ENCODE data around the gene VMAC. TPM values are rescaled to one million over a fixed set of nuclear protein-coding genes. Genes with fewer than 3 reads are reported as not detected.

Gene VMAC
- total RNA-seq, 2 donors from 2014 or later: 5.9 TPM

DNA sequence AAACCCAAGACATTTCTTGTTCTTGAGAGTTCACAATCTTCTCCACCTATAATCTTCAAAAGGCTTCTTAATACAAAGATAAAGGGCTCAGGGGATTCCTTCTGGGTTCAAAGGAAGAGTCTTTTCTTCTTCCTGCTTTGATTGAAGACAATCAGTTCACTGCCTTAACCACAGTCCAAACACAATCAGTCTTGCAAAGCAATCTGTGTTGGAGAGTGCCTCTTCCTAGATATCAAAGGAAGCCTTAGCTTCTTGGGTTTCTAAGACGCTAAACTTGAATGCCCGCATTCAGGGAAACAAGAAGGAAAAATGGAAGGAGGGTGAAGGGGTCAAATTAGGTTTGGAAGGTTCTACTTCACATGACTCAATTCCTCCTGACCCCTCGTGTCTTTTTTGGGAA is 46.1 kb downstream of the VMAC start:
- TF ChIP-seq, protein P1, sequence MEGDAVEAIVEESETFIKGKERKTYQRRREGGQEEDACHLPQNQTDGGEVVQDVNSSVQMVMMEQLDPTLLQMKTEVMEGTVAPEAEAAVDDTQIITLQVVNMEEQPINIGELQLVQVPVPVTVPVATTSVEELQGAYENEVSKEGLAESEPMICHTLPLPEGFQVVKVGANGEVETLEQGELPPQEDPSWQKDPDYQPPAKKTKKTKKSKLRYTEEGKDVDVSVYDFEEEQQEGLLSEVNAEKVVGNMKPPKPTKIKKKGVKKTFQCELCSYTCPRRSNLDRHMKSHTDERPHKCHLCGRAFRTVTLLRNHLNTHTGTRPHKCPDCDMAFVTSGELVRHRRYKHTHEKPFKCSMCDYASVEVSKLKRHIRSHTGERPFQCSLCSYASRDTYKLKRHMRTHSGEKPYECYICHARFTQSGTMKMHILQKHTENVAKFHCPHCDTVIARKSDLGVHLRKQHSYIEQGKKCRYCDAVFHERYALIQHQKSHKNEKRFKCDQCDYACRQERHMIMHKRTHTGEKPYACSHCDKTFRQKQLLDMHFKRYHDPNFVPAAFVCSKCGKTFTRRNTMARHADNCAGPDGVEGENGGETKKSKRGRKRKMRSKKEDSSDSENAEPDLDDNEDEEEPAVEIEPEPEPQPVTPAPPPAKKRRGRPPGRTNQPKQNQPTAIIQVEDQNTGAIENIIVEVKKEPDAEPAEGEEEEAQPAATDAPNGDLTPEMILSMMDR (conservative IDR thresholded peaks at IDR 0.05): no peak
- peaks cover 22% of the 10 kb centered on the region for H3K36me3 ChIP-seq (ENCODE audit: control insufficient read depth, insufficient read depth, low read length)
- Mint-ChIP-seq H3K36me3 (ENCODE audit: low read depth) (peaks cover 23% of the 10 kb centered on the region), H3K27ac (no peak overlapping the region), H3K4me1 (peaks cover 66% of the 10 kb centered on the region), H3K9me3 (no peaks in the 10 kb centered on the region), H3K27me3 (ENCODE audit: insufficient read depth) (no peaks in the 10 kb centered on the region), H3K4me3 (peak overlapping the region; percentile 15)
- DNase-seq: no peak
- H3K4me3 ChIP-seq (ENCODE audit: low read length): peak overlapping the region; percentile 41
- peaks cover 32% of the 10 kb centered on the region for H3K4me1 ChIP-seq (ENCODE audit: control insufficient read depth, insufficient read depth, low read length)
- H3K9ac ChIP-seq (ENCODE audit: extremely low read depth, low read length, poor library complexity, severe bottlenecking): no peak overlapping the region
- H3K9me3 ChIP-seq (ENCODE audit: control insufficient read depth, low read length): no peaks in the 10 kb centered on the region
- peak overlapping the region; percentile 55 for H3K27ac ChIP-seq (ENCODE audit: low read depth, low read length)
- 72 to 79% methylated on average over 3 of the region's 3 CpGs for WGBS, 2 experiments (ENCODE audit: insufficient coverage in 1 of 2, insufficient read length in 1 of 2)
- no peaks in the 10 kb centered on the region for H3K27me3 ChIP-seq (ENCODE audit: control insufficient read depth, insufficient read depth, low read length, poor library complexity, severe bottlenecking)

DNA sequence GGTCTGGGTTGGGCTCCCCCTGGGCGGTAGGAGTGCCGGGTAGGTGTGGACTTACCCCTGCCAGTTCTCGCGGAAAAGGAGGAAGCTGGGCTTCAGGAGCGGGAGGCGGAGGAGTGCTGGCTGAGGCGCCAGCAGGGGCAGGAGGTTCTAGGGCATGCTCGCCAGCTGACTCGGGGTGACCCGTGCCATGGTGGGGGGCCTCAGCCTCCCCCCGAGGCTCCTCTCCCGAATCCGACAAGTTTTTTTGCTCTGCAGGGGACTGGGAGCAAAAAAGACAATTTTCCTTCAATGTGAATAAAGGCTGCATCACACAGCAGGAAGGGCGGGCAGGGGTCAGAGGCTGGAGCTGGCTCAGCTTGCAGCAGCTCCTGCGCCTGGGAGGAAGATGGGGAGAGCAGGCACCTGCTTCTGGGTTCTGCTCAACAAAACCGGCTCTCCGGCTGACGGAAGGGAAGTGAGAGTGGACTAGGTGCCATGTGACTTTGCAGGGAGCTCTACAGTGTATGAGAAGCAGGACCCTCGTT is 46.7 kb downstream of the VMAC start:
- Histone ChIP-seq H3K4me3 (ENCODE audit: low read length) (peak overlapping the region; percentile 41), H3K9ac (ENCODE audit: extremely low read depth, low read length, poor library complexity, severe bottlenecking) (no peak overlapping the region), H3K36me3 (ENCODE audit: control insufficient read depth, insufficient read depth, low read length) (peaks cover 23% of the 10 kb centered on the region), H3K27me3 (ENCODE audit: control insufficient read depth, insufficient read depth, low read length, poor library complexity, severe bottlenecking) (no peaks in the 10 kb centered on the region), H3K4me1 (ENCODE audit: control insufficient read depth, insufficient read depth, low read length) (peaks cover 32% of the 10 kb centered on the region), H3K27ac (ENCODE audit: low read depth, low read length) (peak overlapping the region; percentile 55), H3K9me3 (ENCODE audit: control insufficient read depth, low read length) (no peaks in the 10 kb centered on the region)
- no peaks in the 10 kb centered on the region for H3K27me3 Mint-ChIP-seq (ENCODE audit: insufficient read depth)
- H3K4me3 Mint-ChIP-seq: peak overlapping the region; percentile 15
- 33 to 57% methylated on average over 12 to 19 of the region's 19 CpGs for WGBS, 2 experiments (ENCODE audit: insufficient coverage in 1 of 2, insufficient read length in 1 of 2)
- H3K9me3 Mint-ChIP-seq: no peaks in the 10 kb centered on the region
- peak; percentile 63 for DNase-seq
- H3K27ac Mint-ChIP-seq: peak overlapping the region; percentile 35
- H3K36me3 Mint-ChIP-seq (ENCODE audit: low read depth): peaks cover 16% of the 10 kb centered on the region
- TF ChIP-seq, protein P1 (conservative IDR thresholded peaks at IDR 0.05): no peak
- peaks cover 72% of the 10 kb centered on the region for H3K4me1 Mint-ChIP-seq

DNA sequence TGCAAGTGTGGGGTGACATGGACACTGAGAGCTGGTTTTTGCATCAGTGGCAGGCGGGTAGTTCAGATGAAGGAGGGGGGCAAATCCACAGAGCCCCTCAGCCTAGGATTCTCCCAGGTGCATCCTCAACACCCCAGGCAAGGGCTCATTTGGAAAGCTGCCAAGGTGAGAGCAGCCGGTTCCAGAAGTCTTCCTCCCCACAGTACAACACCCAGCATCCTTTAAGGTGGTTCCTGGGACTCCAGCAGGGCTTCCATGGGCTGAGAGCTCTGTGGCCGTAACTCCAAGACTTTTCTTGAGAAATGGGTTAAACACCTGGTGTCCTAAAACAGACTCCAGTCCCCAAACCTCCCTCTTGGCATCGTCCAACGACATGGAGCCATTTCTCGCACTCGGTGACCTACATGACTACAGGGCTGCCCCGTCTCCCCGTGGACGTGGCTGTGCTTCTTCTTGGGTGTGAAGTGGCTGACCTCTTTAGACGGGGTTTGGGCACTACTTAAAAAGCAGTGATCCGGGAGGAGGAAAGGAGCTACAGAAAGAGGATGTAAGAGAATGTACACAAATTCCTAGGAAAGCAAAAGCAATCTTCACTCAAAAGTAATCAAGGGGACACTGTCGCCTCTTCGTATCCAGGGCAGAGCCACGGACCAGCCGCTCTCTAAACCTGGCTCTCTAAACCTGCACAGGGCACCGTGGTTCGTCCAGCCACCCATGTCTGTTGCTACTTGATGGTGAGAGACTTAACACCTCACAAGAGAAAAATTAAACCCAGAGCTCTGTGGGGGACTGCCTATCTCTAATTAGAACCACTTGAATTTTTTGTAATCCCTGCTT is 47.7 kb downstream of the VMAC start:
- Mint-ChIP-seq H3K36me3 (ENCODE audit: low read depth) (peaks cover 15% of the 10 kb centered on the region), H3K4me1 (peaks cover 81% of the 10 kb centered on the region), H3K9me3 (no peaks in the 10 kb centered on the region), H3K27ac (no peak overlapping the region), H3K27me3 (ENCODE audit: insufficient read depth) (no peaks in the 10 kb centered on the region), H3K4me3 (peak overlapping the region; percentile 20)
- Histone ChIP-seq H3K27ac (ENCODE audit: low read depth, low read length) (no peak overlapping the region), H3K4me3 (ENCODE audit: low read length) (no peak overlapping the region), H3K4me1 (ENCODE audit: control insufficient read depth, insufficient read depth, low read length) (peaks cover 32% of the 10 kb centered on the region), H3K9me3 (ENCODE audit: control insufficient read depth, low read length) (no peaks in the 10 kb centered on the region), H3K36me3 (ENCODE audit: control insufficient read depth, insufficient read depth, low read length) (peaks cover 22% of the 10 kb centered on the region), H3K27me3 (ENCODE audit: control insufficient read depth, insufficient read depth, low read length, poor library complexity, severe bottlenecking) (no peaks in the 10 kb centered on the region), H3K9ac (ENCODE audit: extremely low read depth, low read length, poor library complexity, severe bottlenecking) (no peak overlapping the region)
- TF ChIP-seq, protein P1 (conservative IDR thresholded peaks at IDR 0.05): no peak
- no peak for DNase-seq
- WGBS, 2 experiments (ENCODE audit: insufficient coverage in 1 of 2, insufficient read length in 1 of 2): 83 to 96% methylated on average over 8 to 18 of the region's 18 CpGs
